ENCODE data around the gene LTB4R2.

LTB4R2 gene

DNA sequence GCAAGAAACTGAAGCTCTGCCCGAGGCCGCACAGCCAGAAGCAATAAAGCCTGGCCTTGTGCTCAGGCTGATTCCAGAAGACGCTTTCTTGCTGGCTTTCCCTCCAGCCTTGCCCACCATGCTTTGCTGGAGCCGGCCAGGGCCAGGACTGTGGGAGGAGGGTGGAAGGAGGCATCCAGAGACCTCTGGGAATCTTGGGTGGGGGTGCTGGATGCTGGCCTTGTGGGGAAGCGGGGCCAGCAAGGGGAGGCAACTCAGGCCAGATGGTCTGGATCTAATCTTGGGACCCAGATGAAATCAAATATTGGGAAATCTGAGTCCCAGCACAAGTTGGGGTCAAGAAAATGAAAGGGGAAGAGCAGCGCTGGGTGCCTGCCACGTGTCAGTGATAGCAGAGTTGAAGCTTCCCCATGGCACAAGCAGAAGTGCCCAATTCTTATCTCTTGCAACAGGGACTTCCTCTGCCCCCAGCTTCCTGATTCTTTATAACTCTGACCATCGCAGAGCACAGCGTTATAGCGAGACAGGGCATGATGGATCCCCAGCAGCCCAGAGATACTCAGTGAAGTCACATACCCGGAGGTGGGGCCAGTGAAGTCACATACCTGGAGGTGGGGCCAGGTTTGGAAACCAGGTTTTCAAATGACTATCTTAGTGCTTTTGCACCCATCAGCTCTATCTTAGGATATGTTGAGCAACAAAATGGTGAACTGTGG lies 32.2 kb upstream of the LTB4R2 start:
- DNase-seq: no peak

DNA sequence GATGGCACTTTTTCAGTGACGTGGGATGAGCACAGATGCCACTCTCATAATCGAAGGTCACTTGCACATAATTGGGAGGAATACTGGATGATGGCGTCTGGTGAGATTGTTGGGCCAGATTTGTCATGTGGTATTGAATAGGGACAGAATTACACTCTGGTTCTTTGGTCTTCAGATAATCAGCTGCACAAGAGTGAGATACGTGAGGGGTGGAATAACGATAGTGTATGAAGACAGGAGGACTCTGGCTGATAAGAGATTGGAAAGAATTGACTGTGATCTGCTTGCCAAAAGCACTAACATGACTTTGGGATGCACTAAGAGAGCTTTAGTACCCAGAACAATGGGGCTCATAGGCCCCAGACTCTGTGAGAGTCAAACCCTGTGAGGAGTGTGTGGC lies 31.5 kb upstream of the LTB4R2 start:
- no peak for DNase-seq

DNA sequence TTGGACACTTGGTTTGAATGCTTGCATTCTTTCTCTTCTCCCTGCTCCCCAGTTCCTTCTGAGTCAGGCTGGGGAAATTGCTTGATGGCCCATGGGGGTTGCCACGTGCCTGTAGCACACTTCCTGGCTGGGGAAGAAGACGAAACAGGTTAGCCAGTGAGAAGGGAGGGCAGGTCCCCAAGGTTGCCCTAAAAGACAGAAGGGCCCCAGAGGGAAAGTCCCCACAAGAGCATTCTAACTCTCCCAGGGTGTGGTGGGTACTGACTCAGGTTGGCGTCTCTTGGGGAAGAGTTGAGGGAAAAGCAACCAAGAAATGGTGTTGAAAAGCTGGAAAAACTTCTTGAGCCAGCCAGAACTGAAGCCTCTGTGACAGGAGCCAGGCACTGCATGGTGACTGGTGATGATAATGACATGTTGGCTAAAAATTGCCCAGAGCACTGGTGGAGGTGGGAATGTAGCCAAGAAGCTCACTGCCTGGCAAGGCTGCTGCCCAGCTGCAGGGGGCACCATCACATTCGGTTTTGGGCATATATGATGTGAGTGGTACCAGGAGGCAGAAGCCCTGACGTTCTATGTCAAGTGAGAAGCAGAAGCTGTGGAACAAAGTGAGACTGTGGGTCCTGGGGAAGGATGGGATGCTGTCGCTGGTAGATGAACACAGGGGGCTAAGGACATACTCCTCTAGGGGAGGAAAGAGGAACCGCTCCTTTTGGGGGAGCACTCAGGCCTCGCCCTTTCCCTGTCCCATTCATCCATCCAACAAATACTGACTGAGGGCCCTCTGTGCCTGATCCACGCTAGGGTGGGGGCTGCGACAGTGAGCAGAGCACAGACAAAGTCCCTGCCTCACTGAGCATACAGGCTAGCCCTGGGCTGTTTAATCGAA lies 30.4 kb upstream of the LTB4R2 start:
- DNase-seq: peak; percentile 76

DNA sequence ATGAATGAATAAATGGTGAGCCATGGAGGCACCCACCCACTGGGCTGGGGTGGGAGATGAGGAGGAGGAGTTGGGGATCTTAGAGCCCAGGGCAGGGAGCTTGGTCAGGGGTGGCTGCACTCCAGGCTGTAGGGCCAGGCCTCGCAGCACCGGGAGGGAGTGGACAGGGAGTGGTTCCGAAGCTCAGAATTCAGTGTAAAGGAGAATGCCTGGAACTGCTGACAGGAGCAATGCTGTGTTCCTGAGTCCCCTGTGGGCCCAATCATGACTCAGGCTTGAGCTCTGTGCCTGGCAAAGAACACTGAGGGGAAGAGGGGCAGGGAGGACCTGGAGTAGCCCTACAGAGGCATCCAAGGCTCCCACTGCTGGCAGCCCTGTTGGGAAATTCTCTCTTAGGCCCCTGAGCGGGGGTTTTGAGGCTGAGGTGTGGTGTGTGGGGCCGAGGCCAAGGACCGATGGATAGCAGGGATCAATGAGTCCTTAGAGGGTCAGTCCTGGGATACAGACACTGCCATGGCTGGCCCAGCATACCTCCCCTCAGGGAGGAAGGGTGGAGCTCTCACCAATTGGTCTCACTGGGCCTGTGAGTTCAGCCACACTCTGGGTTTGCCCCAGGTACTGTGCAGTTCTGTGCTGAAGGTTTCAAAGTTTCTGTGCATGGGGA lies 29.0 kb upstream of the LTB4R2 start:
- DNase-seq: no peak

DNA sequence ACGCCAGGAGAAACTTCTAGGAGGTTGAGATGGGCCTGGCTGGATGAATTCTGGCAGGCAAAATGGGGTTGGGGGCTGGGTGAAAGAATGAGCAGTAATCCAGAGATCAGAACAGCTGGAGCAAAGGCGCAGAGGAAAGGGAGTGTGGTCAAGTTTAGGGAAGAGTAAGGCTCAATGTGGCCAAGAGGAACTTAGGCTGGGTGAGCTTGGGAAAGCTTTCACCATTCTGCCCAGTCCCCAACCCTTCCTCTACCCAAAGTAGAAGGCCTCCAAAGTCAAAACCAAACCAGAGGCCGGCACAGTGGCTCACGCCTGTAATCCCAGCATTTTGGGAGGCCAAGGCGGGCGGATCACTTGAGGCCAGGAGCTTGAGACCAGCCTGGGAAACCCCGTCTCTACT lies 28.3 kb upstream of the LTB4R2 start:
- no peak for DNase-seq

DNA sequence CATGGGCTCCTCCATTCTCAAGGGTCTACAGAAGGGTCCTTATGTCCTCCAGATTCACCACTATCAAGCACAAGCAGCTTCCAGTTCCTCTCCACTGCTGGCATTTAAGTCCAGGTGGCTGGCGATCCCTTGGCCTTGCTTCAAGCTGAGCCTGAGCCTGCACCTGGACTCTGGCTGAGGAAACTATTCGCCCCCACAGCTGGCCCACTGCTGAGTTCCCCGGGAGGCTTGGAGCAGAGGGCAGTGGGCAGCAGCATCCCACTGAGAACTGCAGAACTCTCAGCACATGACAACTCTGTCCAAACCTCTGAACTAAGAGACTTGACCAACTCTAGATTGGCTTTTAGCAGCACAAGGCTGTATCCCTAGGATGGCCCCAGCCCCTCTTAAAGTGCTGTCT lies 27.2 kb upstream of the LTB4R2 start:
- DNase-seq: no peak

DNA sequence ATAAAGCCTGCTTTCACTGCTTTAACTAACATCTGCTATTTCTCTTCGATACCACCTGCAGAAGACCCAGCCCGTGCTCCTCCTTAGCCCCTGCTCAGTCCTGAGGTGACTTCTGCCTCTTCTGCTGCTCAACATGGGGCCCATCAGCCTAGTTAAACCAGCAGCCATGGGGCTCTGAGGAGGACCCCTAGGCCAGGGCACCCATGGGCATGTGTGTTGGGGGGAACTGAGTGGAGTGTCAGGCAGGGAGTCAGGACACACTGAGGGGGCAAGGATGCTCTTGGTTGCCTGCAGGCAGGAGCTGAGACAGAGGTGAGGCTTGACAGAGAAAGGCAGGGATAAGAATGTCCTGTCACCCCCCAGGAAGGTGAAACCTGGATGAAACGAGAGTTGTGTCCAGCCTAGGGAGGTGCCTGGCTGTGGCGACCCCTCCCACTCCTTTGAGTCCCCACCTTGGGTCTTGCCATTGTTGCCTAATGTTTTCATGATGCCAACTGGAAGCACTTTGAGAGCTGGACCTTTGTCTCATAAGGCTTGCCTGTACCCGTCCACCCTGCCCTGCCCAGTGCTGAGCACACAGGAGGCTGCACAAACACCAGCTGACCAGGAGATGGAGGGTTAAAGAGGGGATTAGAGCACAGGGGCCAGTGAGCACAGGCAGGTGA lies 26.0 kb upstream of the LTB4R2 start:
- DNase-seq: no peak

DNA sequence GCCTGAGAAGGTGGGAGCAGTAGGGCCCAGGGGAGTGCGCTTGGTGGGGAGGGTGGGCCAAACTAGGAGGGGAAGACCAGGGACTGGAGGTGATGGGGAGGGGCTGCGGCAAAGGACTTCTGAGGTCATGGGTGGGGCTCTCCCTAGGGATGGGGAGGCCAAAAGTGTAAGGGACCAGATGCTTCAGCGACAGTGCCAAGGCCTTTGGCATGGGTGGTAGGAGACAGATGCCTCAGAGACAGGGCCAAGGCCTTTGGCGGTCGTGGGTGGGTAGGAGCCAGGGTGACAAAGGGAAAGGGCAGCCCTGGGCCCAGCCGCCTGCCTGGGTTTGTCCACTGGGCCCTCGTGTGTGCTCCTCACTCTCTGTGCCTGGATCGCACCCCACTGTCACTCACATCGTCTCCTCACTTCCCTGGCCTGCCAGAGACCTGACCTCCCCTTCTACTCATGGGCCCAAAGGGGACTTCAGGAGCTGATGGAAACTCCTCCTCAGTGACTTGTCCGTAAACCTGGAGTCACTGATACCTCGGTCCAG lies 25.4 kb upstream of the LTB4R2 start:
- DNase-seq: no peak

DNA sequence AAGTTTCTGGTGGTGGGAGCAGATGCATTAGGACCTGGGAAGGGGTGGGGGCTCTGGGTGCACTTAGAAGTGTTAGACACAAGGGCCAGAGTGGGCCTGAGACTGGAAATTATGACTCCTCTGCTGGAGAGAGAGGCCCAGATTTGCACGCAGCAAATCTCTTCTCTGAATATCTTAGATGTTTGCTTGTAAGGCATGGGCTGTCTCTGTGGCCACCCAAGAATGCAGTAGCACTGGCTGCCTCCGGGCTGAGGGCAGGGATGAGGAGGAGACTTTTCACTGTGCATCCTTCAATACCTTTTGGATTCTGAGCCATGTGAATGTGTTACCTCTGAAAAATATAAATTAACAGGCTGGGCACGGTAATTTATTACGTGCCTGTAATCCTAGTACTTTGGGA lies 24.6 kb upstream of the LTB4R2 start:
- no peak for DNase-seq

DNA sequence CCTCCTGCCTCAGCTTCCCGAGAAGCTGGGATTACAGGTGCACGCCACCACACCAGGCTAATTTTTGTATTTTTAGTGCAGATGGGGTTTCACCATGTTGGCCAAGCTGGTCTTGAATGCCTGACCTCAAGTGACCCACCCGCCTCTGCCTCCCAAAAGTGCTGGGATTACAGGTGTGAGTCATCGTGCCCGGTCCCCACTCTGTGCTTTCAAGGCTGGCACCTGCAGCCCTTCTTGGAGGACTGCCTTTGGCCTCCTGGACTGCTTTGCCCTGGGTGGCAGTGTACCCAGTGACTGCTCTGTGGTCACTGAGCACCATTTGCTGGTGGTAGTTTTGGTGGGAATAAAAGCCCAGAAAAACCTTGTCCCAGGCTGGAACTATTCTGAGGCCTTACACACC lies 22.9 kb upstream of the LTB4R2 start:
- no peak for DNase-seq

DNA sequence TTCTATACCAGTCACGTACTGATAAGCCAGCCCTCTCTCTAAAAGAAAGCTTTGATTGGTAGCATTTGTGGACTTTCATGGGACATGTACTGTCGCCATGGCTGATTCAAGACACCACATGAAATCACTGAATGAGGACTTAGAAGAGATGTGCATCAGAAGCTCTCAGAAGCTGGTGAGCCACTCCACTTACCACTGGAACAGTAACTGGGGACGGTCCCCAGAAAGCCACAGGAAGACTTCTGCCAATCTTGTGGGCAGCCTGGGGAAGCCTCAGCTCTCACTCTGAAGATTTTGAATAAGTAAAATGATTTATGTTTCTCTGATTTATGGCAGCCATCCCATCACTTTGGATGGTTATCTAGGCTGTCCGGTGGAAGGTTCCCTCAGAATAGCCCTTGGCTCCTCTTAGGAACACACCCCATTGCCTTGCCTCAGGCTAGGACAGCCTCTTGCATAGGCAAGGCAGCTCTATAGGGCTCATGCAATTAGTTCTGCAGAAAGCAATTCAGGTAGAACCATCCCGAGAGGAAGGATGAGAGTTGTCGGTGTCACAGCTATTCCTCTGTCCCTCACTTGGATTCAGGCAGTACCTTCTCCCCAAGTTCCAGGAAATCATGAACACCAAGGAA lies 20.2 kb upstream of the LTB4R2 start:
- DNase-seq: peak; percentile 67

DNA sequence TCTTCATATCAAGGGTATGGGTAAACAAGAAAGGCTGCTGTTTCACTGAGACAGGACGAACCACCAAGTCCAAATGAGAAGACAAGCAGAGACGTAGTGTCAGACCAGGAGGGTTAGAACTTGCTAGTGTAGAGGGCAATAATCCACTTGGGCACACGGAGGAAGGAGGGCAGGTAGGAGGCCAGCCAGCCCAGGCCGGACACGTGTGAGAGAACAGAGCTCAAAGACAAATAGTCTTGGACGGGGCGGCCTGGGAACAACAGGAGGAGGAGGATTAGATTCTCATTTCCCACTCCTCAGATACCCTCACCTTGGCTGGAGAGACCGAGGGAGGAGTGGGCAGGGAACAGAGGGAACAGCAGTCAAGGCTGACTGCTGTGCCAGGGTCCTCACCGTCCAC lies 19.2 kb upstream of the LTB4R2 start:
- no peak for DNase-seq

DNA sequence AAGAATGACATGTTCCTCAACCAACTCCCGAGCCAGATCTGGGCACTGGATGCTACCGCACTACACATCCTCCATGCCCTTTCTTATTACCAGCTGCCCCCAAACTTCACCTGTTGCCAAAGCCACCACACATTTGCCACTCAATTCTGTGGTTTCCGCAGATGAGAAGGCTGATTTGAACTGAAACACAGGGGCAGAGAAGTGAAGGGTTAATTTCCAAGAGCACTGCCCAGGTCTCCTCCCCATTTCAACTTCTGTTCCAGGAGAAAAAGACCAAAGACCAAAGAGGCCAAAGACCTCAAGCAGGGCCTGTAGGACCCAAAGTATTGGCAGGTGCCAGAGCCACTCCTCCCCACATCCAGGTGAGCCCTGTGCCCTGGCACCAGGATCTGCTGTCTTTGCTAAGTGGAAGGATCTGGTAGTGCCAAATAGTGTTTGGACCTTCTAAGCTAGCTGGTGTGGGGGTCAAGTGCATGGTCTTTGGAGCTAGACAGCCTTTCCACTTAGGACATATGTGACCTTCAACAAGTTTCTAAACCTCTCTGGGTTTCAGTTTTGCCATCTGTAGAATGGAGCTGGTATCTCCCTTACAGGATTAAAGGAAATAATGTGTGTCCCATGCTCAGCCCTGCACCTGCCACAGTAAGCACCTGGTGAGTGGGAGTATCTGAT lies 18.4 kb upstream of the LTB4R2 start:
- no peak for DNase-seq

DNA sequence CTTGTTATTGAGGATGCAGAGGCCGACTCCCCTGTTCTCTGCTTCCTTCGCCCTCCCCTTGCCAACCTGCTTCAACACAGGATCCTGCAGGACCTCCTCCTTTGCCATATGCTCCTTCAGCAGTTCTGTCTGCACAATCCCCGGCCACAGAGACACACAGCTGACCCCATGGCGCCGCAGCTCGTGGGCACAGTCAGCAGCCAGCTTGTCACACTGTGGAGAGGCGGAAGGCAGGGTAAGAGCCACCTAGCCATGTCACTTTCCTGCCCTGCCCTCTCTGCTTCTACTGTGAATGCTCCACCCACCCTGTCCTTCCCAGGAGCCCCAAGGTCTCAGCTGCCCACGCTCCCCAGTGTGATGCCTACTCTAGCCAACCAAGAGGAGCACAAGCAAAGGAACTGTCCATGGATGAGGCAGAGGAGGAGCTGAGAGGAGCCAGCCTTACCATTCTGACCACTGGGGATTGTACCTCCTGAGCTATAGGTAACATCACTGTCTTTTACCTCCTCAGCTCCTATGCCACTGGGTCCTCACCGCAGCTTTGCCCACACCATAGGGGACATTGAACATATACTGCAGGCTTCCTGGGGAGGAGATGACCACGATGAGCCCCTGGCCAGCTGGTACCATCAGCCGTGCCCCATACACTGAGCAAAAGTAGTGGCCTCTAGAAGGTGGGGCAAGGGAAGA lies 17.7 kb upstream of the LTB4R2 start:
- DNase-seq: no peak

DNA sequence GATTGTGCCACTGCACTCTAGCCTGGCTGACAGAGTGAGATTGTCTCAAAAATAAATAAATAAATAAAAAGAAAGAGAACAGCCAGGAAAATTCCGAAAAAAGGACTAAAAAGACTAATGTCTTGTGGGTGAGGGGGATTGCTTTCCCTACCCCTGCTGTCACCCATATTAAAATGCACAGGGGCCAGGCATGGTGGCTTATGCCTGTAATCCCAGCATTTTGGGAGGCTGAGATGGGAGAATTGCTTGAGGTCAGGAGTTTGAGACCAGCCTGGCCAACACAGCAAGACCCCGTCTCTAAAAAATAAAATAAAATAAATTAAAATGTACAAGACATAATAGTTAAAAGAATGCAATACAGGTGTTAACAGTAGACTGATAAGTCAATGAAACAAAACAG lies 16.4 kb upstream of the LTB4R2 start:
- DNase-seq: no peak

DNA sequence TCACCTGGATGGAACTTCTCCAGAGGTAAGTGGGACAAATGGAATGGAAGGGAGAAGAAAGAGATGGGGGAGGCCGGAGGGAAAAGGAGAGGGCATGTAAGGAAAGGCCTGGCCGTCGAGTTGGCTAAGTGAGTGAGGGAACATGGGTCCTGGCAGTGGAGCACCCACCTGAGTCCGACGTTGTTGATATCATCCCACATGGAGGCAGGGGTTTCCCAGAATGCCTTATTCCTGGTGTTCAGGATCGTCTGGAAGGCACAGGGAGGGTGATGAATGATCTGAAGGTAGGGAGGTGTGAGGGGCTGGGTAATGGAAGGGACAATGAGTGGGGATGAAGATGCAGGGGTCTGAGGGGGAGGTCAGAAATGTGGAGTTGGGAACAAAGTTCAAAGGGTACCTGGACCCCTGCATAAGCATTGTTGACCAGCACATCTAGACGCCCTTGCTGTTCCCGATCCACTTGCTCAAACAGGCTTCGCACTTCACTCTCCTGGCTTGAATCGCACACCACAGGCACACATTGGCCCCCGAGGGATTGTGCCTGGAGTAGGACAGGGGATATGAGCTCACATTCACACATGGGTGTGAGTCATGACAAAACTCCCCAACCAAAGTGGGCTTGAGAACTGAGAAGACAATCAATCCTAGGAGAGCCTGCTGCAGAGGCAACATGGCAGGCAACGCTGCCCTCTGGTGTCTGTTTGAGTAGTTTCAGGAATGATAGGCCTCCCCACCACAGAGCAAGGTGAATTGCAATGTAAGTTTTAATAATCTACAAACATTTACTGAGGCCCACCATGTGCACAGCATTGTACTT lies 13.4 kb upstream of the LTB4R2 start:
- peak; percentile 81 for DNase-seq

DNA sequence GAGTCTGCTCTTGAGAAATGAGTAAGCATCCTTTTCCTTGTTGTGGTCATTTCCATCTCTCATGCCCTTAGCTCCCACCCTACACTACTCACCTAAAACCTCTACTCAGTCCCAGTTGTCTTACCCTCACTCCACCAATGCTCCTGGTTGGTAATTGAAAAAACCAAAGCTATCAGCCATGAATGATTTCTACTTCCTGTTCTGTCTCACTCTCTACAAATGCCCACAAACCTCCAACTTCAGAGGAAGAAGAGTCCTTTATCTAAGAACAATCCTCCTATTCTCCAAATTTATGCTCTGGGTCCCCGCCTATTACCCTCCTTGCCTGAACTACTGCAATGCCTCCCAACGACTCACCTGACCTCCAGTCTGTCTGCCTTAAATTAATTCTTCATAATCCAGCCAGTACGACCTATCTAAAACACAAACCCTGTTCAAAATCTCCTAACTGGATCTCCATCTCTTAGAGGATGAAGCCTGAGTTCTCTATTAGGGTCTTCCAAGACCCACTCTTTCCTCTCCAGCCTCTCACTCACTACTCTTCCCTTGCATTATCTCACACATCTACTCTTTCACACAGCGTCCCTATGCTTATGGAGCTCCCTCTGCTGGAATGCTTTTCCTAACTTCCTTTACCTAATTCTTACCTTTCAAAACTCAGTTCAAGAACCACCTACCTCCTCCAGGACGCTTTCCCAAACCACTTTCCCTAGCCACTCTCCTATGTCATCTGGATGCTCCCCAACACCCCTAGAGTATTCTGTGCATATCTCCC lies 12.6 kb upstream of the LTB4R2 start:
- no peak for DNase-seq

DNA sequence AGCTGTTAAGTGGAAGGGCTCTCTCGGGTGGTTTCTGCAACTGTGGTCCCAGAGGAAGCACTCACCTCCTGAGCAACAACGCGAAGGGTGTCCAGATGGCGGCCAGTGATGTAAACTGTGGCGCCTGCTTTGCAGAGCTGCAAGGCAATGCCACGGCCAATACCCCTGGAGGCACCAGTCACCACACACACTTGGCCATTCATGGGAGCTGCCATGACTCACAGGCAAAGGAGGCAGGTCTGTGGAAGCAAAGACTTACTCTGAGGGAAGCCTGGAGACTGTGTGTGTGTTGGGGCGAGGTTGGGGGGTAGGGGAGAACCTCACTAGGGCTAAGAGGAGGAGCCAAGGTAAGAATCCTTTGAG lies 11.1 kb upstream of the LTB4R2 start:
- DNase-seq: no peak

All from activated CD8-positive, alpha-beta memory T cell treated with anti-CD3 and anti-CD28 coated beads for 24 hours (primary cell).